Peyer's patch (tissue), 4 donors: ENCODE data around the gene STX1A.

Experiments used
- POLR2A ChIP-seq, 2 donors: fragments of 450-650 bp; IDR thresholded peaks; one replicate each; pipeline ENCODE4 v1.5.1; 2017; ENCODE audit warnings: antibody characterized with exemption in 2 of 2, mild to moderate bottlenecking in 2 of 2, moderate library complexity in 2 of 2
- TF ChIP-seq, protein P1 (sequence below), 6 experiments: fragments of 450-650 bp in 4 of 6; fragments of 200-600 bp in 2 of 6; sonication (generic) in 1 of 6; IDR thresholded peaks; one replicate each; pipeline ENCODE4 v1.5.1; 2017 to 2019; ENCODE audit warnings: antibody characterized with exemption in 6 of 6, mild to moderate bottlenecking in 3 of 6, moderate library complexity in 1 of 6

DNA sequence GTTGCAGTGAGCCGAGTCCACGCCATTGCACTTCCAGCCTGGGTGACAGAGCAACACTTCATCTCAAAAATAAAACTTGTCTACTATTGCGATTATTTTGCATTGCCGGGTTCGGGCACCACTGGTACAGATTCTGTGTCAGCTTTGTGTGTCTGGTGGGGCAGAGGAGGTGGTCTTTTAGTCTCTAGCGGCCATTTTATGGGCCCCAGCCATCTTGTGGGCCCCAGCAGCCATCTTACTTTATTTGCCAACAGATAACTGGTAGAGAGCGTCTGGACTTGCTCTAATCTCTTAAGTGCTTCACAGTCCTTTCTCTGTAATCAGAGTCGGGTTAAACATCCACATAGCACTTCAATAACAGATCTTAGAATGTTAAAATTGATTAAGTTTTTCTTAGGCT lies 31.2 kb downstream of the STX1A start:
- TF ChIP-seq, protein P1, sequence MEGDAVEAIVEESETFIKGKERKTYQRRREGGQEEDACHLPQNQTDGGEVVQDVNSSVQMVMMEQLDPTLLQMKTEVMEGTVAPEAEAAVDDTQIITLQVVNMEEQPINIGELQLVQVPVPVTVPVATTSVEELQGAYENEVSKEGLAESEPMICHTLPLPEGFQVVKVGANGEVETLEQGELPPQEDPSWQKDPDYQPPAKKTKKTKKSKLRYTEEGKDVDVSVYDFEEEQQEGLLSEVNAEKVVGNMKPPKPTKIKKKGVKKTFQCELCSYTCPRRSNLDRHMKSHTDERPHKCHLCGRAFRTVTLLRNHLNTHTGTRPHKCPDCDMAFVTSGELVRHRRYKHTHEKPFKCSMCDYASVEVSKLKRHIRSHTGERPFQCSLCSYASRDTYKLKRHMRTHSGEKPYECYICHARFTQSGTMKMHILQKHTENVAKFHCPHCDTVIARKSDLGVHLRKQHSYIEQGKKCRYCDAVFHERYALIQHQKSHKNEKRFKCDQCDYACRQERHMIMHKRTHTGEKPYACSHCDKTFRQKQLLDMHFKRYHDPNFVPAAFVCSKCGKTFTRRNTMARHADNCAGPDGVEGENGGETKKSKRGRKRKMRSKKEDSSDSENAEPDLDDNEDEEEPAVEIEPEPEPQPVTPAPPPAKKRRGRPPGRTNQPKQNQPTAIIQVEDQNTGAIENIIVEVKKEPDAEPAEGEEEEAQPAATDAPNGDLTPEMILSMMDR (IDR thresholded peaks at IDR 0.05): no peak
- TF ChIP-seq POLR2A (IDR thresholded peaks at IDR 0.05): no peak
